ENCODE measurements around the gene TMEM233. TPM values are rescaled to one million over a fixed set of nuclear protein-coding genes. Genes with fewer than 3 reads are reported as not detected.

The TMEM233 gene
- total and polyA plus RNA-seq, 8 donors: 0.10 to 0.92 (median 0.22) TPM; not detected in 4

GRCh38 chr12:119630962-119631550, 37.5 kb downstream of the TMEM233 start:
- TF ChIP-seq POLR2A (IDR thresholded peaks at IDR 0.05) (no peak), EP300 (IDR thresholded peaks at IDR 0.05) (no peak), CTCF (IDR thresholded peaks at IDR 0.05) (no peak), POLR2AphosphoS5 (IDR thresholded peaks at IDR 0.05) (no peak)
- no peak for DNase-seq
- Histone ChIP-seq H3K27me3 (peaks cover 0 to 7% (median 0%) of the 10 kb centered on the region in 3 donors), H3K9me3 (no peaks in the 10 kb centered on the region), H3K36me3 (no peaks in the 10 kb centered on the region), H3K27ac (no peak overlapping the region), H3K4me1 (no peaks in the 10 kb centered on the region), H3K4me3 (no peak overlapping the region)
- WGBS, 5 donors: 46 to 100% (median 89%) methylated on average over 1 of the region's 1 CpG
- intact Hi-C loops (cut with DNase I; ENCODE audit: low total_unique reads): no loop called here

GRCh38 chr12:119631930-119632678, 38.5 kb downstream of the TMEM233 start:
- 73 to 82% (median 79%) methylated on average over 4 of the region's 4 CpGs for WGBS, 5 donors
- Histone ChIP-seq H3K36me3 (no peaks in the 10 kb centered on the region), H3K27me3 (peaks cover 0 to 17% (median 0%) of the 10 kb centered on the region in 3 donors), H3K4me1 (no peaks in the 10 kb centered on the region), H3K27ac (no peak overlapping the region), H3K4me3 (no peak overlapping the region), H3K9me3 (no peaks in the 10 kb centered on the region)
- TF ChIP-seq EP300 (IDR thresholded peaks at IDR 0.05) (no peak), POLR2A (IDR thresholded peaks at IDR 0.05) (no peak), POLR2AphosphoS5 (IDR thresholded peaks at IDR 0.05) (no peak), CTCF (IDR thresholded peaks at IDR 0.05) (no peak)
- intact Hi-C loops (cut with DNase I; ENCODE audit: low total_unique reads): no loop called here
- DNase-seq: no peak

- H3K4me3 ChIP-seq: no peak overlapping the region
- intact Hi-C loops (cut with DNase I; ENCODE audit: low total_unique reads): no loop called here
- DNase-seq: peak in 1 of 2 donors; percentile 21
- TF ChIP-seq EP300 (IDR thresholded peaks at IDR 0.05) (no peak), CTCF (IDR thresholded peaks at IDR 0.05) (no peak), POLR2A (IDR thresholded peaks at IDR 0.05) (no peak), POLR2AphosphoS5 (IDR thresholded peaks at IDR 0.05) (no peak)
- H3K36me3 ChIP-seq: no peaks in the 10 kb centered on the region
- H3K9me3 ChIP-seq: no peaks in the 10 kb centered on the region
- peaks cover 0 to 17% (median 0%) of the 10 kb centered on the region in 3 donors for H3K27me3 ChIP-seq
- WGBS, 5 donors: 46 to 61% (median 50%) methylated on average over 6 of the region's 6 CpGs
- H3K27ac ChIP-seq: no peak overlapping the region
- H3K4me1 ChIP-seq: no peaks in the 10 kb centered on the region
Observed at GRCh38 chr12:119634743-119635142, 41.2 kb downstream of the TMEM233 start.

- no peak for TF ChIP-seq CTCF (IDR thresholded peaks at IDR 0.05)
- TF ChIP-seq EP300 (IDR thresholded peaks at IDR 0.05): no peak
- no peak for TF ChIP-seq POLR2AphosphoS5 (IDR thresholded peaks at IDR 0.05)
- TF ChIP-seq POLR2A (IDR thresholded peaks at IDR 0.05): no peak
- no peaks in the 10 kb centered on the region for H3K27me3 ChIP-seq
- DNase-seq: no peak
- no peak overlapping the region for H3K27ac ChIP-seq
- no peak overlapping the region for H3K4me3 ChIP-seq
- no peaks in the 10 kb centered on the region for H3K9me3 ChIP-seq
- 63 to 71% (median 68%) methylated on average over 4 of the region's 4 CpGs for WGBS, 5 donors
- no peaks in the 10 kb centered on the region for H3K4me1 ChIP-seq
- H3K36me3 ChIP-seq: no peaks in the 10 kb centered on the region
- intact Hi-C loops (cut with DNase I; ENCODE audit: low total_unique reads): no loop called here
Observed at GRCh38 chr12:119642986-119643385, 49.4 kb downstream of the TMEM233 start.
